GM21737 (cell line): ENCODE results near the gene PTPRD.
A peak's percentile ranks its signal among the peaks of the same experiment; 100 is the strongest.
"Not testable (repeated sequence)": the region's sequence is repeated elsewhere in the genome, so short reads cannot be mapped to it uniquely, and the experiment has no call there.

Experiments used
- ATAC-seq: cut with Tn5 transposase; IDR thresholded peaks from one replicate; pipeline ENCODE4 v1.9.1; 2021; ENCODE audit warnings: mild to moderate bottlenecking, moderate library complexity; ENCODE audit not compliant: unreplicated experiment

PTPRD gene

GRCh38 chr9:9996259-9996658 is 616.5 kb downstream of the PTPRD start:
- no peak for ATAC-seq

DNA sequence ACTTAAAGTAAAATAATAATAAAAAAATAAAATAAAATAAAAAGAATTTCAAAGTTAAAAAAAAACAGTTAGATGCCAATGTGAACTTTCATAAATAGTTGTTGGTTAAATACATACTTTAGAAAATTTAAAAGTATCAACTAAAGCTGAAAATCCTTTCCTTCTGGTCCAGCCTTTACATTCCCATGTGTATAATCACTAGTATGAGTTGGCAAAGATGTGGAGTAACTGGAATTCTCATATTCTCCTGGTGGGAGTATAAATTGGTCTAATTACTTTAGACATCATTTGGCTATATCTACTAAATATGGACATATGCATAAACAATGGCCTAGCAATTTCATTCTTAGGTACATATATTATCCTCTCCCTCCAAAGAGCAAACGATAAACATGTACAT is 619.9 kb downstream of the PTPRD start:
- ATAC-seq = no peak

GRCh38 chr9:9973062-9973461 is 639.7 kb downstream of the PTPRD start:
- no peak for ATAC-seq

DNA sequence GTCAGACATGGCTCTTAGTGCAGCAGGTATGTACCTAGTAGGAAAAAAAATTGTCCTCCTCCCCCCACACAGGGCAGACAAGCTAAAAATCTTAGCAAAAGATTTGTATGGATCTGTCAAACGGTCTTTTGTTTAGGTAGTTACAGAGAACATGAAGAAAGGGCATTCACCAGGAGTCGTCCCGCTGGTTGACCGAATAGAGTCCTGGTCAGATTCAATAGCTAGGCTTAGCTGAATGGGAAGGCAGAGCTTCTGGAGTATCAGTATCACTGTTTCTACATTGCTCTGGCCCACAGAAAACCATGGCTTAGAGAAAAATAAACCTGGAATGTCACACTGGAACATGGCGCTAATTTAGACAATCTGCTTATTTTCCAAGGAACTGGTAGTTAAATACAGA is 642.3 kb downstream of the PTPRD start:
- ATAC-seq = no peak

GRCh38 chr9:9963841-9964240 is 649.0 kb downstream of the PTPRD start:
- no peak for ATAC-seq

GRCh38 chr9:9961934-9962333 is 650.9 kb downstream of the PTPRD start:
- ATAC-seq = no peak

GRCh38 chr9:9961487-9961886 is 651.3 kb downstream of the PTPRD start:
- ATAC-seq = no peak

DNA sequence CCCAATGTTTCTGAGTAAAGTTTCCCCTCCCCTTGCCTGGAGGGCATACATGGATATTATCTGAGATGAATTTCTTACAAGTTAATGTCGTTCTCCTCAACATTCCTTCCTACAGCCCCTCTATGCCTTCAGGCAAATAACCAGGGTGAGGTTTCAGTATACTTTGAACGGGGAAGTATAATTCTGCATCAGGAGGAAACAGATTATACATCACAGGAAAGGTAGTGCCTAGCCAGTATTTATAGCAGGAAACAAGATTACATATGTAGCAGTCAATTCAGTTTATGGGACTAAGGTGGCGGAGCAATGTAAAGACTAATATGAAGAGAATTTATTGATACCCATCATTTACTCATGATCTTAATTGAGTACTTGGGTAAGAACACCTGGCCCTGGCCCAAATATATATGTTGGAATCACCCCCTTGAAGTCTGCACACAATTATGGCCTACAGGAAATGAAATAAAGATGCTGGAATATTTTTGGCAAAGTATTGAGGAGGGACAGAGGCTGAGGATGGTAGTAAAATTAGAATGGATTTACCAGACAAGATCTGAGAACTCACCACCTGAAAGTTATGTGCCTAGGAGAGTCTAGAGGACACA is 661.1 kb downstream of the PTPRD start:
- ATAC-seq = no peak

- ATAC-seq = no peak
These were observed 662.0 kb downstream of the PTPRD start for GRCh38 chr9:9950813-9951212.

DNA sequence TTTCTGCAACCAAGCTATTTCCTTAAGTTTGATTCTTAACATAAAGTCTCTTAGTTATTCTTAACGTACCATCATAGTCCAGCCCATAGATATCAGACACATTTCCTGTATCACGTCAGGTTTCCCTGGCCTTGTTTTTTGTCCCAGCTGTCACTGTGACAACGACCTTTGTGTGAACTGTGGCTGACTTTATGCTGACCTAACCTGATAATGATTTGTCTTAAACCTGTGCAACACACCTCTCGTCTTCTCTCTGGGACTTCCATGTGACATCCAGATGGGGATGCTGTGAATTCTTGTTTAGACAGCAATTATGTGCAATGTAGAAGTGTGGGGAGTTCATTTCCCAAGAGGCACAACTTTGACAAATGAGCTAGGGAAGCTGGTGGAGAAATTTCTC is 662.8 kb downstream of the PTPRD start:
- ATAC-seq = no peak

GRCh38 chr9:9949368-9949767 is 663.4 kb downstream of the PTPRD start:
- ATAC-seq = no peak

DNA sequence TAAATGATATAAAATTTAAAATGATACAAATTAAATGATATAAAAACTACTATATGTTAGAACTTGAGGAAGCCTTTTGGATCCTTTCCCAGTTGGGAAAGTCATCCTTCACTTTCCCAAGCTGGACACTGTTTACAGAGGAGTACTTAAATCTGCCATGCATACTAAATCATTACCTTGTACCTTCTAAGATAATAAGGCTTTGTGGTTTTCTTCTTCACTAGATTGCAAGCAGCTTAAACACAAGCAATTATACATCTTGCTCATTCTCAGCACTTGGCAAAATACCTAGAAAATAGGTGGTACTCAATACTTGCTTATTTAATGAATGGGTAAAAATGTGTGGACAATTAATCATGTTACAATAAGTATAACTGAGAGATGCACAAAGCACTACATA is 666.8 kb downstream of the PTPRD start:
- ATAC-seq = no peak

DNA sequence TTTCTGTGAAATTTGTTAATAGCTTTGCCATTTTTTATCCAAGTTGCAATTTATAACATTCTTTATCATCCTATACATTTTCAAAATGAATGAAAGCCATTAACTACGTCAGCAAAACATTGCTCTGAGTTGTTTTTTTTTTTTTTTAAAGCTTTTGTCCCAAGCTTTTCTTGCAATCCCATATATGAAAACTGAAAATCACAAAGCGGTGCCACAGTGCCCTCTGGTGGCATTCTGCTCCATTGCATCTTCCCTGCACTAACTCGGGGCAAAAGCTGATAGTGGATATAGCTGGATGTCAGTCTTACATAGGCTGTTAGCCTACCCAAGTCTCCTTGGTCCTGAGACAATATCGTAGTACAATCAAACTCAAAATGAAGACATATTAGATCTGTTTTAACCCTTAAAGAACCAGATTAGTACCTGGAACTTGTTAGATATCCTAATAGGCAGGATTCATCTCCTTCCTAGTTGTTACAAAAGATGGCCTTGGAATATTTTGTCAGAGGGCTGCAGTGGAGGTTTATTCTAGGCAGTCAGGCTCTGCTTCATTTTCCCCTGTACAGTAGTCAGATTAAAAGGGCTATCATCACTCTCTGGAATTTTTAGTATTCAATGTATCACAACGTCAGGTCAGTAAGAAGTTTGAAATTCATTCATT is 669.9 kb downstream of the PTPRD start:
- no peak for ATAC-seq

GRCh38 chr9:9938432-9938831 is 674.4 kb downstream of the PTPRD start:
- no peak for ATAC-seq

DNA sequence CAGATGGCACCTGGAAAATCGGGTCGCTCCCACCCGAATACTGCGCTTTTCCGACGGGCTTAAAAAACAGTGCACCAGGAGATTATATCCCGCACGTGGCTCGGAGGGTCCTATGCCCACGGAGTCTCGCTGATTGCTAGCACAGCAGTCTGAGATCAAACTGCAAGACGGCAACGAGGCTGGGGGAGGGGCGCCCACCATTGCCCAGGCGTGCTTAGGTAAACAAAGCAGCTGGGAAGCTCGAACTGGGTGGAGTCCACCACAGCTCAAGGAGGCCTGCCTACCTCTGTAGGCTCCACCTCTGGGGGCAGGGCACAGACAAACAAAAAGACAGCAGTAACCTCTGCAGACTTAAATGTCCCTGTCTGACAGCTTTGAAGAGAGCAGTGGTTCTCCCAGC is 681.3 kb downstream of the PTPRD start:
- not testable (repeated sequence) for ATAC-seq

DNA sequence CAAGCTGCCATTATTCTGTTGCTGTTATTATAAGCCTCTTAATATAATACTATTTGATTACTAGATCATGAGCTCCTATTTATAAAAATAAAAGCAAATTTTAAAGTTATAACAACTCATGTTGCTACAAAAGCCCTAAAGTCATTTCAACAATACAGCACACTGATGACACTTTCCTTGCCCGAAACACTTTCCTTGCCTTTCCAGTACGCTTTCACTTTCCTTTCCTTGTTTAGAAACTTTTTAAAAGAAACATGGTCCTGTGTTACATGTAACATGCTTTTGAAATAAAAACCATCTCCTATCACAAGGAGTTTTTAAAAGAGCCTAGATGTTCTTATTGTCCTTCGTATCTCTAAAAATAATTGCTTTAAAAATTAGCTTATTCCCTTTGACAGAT is 688.4 kb downstream of the PTPRD start:
- peak; percentile 64 for ATAC-seq

DNA sequence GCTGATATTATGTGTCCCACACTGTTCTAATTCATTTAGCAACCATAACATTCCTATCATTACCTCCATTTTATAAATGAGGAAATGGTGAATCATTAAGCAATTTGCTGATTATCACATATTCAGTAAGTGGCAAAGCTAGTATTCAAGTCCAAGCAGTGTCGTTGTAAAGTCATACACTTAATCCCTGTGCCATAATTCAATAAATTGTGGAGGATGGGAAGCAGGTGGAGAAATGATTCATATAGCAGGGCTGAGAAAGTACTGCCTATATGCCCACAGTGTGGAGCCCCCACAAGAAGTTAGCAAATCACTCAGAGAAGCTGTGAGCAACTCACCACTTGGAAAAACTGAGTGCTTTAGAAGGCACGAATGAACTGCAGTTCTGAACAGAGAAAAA is 691.0 kb downstream of the PTPRD start:
- ATAC-seq = no peak

GRCh38 chr9:9920425-9921060 is 692.3 kb downstream of the PTPRD start:
- ATAC-seq = no peak

DNA sequence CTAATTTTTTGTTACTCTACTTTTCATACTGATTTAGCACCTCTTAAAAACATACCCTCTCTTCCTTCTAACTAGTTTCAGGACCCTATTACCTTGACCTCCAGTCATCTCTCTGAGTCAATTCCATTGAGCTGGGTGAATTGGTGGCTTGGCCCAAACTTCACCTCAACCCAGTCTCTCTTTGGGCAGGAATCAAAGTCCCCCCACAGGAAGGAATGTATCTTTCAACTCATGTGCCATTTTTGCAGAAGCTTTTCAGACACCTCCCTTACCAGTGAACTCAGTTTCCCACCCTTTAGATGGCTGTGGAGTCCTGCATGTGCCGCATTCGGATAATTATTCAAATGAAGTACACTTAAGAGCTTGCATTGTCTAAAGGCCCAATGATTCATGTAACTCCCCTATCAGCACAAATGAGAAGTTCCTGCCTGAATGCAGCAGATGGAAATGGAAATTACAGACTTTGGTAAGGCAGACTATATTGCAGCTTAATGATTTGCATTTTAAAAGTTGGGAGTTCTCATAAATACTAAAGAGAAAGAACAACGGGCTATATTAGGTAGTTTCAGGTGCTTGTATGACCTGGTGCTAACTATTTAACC is 693.5 kb downstream of the PTPRD start:
- no peak for ATAC-seq

- ATAC-seq = no peak
These were observed 695.4 kb downstream of the PTPRD start for GRCh38 chr9:9917400-9917799.

- no peak for ATAC-seq
These were observed 698.6 kb downstream of the PTPRD start for GRCh38 chr9:9914174-9914573.

DNA sequence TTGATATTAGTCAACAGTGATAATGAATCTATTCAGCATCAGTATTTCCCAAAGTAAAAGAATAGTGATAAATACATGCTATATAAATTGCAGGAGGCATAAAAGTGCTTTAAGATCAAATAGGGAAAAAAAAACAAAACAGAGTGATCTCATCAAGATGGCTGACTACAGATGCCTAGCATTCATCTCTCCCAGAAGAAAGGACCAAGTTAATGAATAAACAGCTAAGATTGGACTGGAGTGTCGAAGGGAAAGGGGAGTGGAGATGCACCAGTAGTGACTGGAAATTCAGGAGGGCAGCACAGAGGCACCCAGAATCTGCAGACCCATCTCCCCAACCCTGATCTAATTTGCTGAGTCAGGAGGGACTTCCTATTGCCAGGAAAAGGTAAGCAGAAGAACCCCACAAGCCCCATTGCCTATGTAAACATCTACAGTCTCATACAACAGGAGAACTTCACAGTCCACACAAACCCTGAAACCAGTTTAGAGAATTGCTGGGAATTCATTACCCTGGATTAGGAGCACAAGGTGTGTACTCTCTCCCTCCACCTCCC is 699.4 kb downstream of the PTPRD start:
- no peak for ATAC-seq
